ENCODE results near the gene PI4KB.
"Not testable (repeated sequence)": the region's sequence is repeated elsewhere in the genome, so short reads cannot be mapped to it uniquely, and the experiment has no call there.

Gene PI4KB

GRCh38 chr1:151275341-151275740 is 51.9 kb downstream of the PI4KB start:
- DNase-seq, result not testable (repeated sequence)

- DNase-seq, result no peak
Observed at GRCh38 chr1:151273924-151274466, 53.2 kb downstream of the PI4KB start.

GRCh38 chr1:151267760-151268159 is 59.5 kb downstream of the PI4KB start:
- no peak for DNase-seq

GRCh38 chr1:151266821-151267220 is 60.4 kb downstream of the PI4KB start:
- no peak for DNase-seq

GRCh38 chr1:151266315-151266714 is 60.9 kb downstream of the PI4KB start:
- no peak for DNase-seq

- DNase-seq, result no peak
Observed at GRCh38 chr1:151265446-151266236, 61.6 kb downstream of the PI4KB start.

- no peak for DNase-seq
Observed at GRCh38 chr1:151259351-151259750, 67.9 kb downstream of the PI4KB start.

- no peak for DNase-seq
Observed at GRCh38 chr1:151255381-151255780, 71.8 kb downstream of the PI4KB start.

GRCh38 chr1:151254217-151255213 is 72.7 kb downstream of the PI4KB start, which contains the start of gene PSMD4:
Gene PSMD4 (plus strand): TSS chr1:151254734. CDS start chr1:151254783, 49 bp downstream.
- DNase-seq, result peak; percentile 97

GRCh38 chr1:151251656-151252470 is 75.4 kb downstream of the PI4KB start:
- peak; percentile 56 for DNase-seq

GRCh38 chr1:151246786-151247185 is 80.4 kb downstream of the PI4KB start:
- no peak for DNase-seq

- no peak for DNase-seq
Observed at GRCh38 chr1:151243683-151244216, 83.5 kb downstream of the PI4KB start.

GRCh38 chr1:151242442-151242841 is 84.8 kb downstream of the PI4KB start:
- no peak for DNase-seq

All from midbrain (tissue), 1 donor.